ENCODE data around the gene RPL19. TPM values are rescaled to one million over a fixed set of nuclear protein-coding genes. Genes with fewer than 3 reads are reported as not detected.

The RPL19 gene
- total RNA-seq, 1 experiment from 2014 or later = 2,537 TPM

DNA sequence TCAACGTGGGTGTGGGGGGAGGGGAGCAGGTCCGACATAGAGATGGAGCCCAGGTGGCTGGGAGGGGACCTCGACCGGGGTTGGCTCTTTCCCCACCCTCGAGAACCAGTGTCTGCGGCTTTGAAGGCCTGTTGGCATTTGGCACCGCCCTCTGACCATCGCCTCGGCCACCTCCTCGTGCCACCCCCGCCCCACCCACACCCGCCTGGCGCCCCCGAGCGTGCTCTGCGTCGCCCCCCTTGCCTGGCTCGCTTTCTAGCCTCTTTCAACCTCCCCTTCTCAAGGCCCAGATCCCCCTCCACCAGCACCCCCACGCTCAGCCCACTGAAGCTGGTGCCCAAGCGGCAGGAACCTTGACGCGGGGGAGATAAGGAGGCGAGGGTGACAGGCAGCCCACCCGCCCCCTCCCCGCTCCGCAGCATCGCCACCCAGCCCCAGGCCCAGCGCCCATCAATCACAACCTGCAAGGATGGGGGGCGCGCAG, 3.2 kb upstream of the RPL19 start:
- peak; percentile 46 for DNase-seq (ENCODE audit: low read depth)

DNA sequence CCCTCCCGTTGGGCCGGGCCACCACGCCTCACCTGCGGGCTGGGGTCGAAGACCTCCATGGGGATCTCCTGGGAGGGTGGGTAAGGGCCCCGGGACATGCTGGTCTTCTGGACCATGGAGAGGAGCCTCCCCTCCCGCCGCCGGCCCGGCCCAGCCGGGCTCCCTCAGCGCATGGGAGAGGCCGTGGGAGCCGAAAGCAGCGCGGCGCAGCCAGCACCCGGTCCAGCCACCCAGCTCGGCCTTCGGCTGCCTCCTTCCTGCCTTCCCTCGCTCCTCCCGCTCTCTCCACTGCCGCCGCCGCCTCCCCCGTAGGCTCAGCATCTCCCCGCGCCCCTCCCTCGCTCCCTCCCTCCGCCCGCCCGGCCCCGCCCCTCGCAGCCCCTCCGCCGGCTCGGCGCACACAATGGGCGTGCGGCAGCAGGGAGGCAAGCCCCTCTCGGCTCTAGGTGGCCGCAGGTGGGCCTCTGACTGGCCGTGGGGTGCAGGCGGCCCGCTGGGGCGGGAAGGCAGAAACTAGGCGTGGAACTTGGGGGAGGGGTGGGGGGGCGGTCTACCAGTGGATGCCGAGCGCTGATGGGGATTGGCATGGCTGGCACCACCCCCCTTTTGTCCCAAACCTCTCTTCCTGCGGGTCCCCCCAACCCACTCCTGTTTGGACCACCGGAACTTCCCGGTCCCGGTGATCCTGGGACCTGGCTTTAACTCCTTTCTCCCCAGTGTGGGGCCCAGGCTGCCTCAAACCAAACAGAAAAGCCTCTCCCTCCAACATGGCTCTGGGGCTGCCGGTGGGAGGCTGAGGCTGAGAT, 2.5 kb upstream of the RPL19 start, which contains the start of gene CACNB1:
Gene CACNB1 (minus strand): TSS at position 290 of the 806 bp plus-strand sequence. CDS start 174 bp downstream, at position 116.
- peak; percentile 70 for DNase-seq (ENCODE audit: low read depth)

DNA sequence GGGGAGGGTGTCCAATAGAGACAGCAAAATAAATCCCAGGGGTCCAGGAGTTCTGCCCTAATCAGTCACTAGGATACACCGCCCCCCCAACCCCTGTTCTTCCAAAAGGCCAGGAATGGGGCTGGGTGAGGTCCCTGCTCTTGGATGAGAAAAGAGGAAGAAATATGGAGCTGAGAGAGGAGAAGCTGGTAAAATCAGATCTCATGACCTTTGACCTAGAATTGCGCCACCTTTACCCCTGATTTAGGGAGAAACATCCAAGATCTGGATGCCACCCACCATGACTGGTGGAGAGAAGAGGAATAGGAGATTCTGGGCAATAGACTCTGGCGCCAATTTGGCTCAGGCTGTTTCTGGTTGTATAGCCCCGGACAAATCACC, 1.9 kb upstream of the RPL19 start:
- no peak for DNase-seq (ENCODE audit: low read depth)

DNA sequence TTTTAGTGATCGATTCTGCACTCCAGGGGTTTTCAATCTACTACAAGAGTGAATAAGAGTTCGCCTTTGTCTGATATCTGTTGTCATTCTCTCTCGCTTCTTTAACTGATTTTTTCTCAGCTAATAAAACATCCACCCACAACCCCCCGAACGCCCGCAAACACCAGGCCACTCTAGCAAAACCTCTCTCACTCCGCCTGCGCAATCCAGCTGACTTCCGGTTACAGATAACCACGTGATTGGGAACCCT, 338 bp upstream of the RPL19 start:
- peak; percentile 87 for DNase-seq (ENCODE audit: low read depth)

DNA sequence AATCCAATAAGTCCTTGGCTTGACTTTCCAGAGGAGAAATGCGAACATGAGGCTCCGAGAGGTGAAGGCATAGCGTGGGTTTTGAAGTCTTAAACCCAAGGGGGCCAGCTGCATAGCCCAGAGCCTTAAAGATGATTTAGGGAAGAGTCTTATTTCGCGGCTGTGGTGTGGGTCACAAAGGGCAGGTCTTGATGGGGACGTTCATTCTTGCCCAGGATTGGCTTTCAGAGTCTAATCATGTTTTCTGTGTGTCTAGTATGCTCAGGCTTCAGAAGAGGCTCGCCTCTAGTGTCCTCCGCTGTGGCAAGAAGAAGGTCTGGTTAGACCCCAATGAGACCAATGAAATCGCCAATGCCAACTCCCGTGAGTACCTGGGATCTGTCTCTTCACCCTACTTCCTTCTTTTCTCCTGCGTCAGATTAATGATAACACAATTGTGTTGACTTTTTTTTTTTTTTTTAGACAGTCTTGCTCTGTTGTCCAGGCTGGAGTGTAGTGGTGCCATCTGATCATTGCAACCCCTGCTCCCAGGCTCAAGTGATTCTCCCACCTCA, 951 bp downstream of the RPL19 start:
- DNase-seq (ENCODE audit: low read depth) = no peak

DNA sequence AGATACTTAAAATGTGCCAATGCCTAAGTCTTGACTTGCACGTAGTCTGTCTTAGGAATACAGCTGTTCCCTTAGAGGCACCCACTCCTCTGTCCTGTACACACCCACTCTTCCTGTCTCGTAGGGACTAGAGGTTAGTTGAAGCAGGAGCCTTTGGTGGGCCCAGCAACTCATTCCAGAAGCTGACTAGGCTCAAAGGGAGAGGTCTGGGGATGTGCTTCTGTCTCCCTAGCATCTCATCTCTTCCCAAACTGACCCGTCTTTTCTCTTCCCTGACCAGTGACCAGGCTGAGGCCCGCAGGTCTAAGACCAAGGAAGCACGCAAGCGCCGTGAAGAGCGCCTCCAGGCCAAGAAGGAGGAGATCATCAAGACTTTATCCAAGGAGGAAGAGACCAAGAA, 4.2 kb downstream of the RPL19 start:
- DNase-seq (ENCODE audit: low read depth) = no peak

DNA sequence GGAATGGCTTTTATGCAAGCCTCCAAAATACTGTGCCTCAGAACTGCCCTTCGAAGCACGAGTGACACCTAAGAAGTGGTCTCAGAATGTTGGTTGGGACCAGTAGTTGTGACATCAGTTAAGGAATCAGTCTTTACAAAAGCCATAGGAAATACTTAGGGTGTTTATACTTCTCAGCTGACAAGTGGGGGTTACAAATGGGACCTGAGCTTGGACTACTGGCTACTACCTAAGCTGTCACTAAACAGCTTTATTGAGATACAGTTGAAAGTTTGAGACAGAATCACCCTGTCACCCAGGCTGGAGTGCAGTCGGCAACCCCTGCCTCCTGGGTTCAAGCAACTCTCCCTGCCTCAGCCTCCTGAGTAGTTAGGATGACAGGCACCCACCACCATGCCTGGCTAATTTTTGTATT, 5.0 kb downstream of the RPL19 start:
- no peak for DNase-seq (ENCODE audit: low read depth)

DNA sequence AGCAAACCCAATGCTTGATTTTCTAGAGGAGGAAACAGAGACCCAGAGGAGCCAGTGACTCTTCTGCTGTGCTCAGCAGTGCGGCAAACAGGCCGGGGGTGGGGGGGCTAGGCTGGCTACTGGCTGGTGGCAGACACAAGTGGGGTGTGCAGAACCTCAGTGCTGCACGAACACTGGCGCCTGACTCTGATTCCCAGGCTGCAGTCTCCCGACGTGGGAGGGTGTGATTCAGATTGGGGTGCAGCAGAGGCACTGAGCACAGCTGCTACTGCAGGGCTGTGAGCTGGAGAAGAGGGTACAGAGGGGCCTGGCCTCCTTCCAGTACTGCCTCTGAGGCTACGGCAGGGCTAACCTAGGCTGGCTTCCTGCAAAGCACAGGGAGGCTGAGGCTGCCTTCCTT, 8.1 kb downstream of the RPL19 start:
- no peak for DNase-seq (ENCODE audit: low read depth)

DNA sequence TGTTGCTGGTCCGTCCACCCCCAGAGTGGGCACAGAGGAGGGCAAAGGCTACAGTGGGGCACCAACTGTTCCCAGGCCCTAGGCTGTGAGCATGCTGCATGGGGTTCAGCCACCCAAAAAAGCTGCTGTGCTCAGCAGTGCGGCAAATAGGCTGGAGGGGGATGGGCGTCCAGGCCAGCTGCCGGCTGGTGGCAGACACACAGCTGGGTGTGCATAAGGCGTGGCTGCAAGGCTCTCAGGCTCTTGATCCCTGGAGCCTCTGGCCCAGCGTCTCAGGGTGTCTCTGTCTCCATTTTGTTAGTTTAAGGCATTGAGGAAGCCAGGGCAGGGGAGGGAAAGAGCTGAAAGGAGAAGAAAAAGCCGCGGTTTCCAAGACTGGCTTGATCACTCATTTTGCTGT, 8.8 kb downstream of the RPL19 start:
- DNase-seq (ENCODE audit: low read depth) = no peak

DNA sequence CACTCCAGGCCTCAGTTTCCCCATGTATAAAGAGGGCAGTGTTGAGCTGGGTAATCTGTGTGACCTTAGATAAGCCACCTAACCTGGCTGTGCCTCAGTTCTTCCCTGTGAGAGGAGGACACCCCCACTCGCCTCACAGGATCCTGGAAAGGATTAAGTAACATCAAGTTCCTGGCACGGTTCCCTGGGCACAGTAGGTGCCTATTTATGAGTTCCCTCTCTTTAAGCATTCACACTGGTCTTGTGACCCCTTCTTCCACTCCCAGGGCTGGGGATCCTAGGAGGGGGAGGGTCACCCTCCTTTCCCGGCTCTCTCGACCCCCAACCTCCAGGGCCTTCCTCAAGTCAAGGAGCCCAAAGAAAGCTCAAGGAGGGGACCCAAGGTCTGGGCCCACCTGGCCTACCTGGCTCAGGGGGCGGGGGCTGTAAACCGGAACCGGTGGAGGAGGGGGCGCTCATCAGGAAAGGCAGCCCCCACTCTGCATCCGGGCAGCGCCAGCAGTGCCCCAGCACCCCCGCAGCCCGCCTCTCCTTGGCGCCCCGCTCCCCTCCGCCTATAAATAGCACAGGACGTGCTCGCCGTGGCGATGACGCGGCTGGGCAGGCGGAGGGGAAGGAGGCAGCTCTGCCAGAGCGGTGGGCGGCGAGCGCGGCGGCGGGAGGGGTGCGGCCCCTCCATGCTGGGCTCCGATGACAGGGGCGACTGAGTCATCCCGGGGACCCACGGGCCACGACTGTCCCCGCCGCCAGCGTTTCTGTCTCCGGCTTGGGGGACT, 9.4 kb downstream of the RPL19 start:
- DNase-seq (ENCODE audit: low read depth) = no peak

DNA sequence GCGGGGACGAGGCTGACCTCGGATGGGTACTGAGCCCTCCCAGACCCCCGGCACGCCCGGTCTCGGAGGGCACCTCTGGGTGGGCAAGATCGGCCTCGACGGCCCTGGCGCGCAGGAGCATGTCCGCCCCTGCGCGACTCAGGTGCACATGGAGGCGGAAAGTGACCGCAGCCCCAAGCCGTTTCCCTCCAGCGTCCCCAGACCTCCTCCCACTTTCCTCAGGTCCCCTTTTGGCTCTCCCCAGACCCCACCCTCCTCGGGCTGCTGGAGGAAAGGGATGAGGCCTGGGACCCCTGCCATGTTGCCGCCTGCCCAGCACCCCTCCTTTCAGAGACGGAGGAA, 10.0 kb downstream of the RPL19 start:
- DNase-seq (ENCODE audit: low read depth) = no peak

DNA sequence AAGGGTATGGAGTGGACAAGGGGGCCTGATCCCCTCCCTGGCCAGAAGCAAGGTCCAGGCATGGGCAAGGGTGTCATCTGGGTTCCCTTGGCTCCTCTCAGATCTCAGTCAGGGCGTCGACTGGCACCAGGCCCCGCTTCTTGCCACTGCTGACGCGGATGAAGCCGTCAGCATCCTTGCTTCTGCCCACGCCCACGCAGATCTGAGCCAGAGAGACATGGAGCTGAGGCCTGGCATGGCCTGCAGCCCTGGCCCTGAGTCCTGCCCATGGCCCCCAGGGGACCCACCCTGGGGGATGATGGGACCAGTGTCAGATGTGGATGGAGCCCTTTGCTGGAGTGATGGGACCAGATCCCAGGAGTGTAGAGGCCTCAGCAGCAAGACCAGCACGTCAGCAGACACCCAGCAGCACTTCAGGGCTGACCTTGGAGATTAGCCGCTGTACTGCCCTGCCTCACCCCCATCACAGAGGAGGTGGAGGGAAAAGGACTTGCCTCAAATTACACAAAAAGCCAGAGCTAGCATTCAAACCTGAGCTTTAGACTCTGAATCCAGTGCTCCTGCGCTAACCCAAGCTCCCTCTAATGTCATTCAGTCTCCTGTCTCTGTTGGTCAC, 12.2 kb downstream of the RPL19 start:
- DNase-seq (ENCODE audit: low read depth) = no peak

DNA sequence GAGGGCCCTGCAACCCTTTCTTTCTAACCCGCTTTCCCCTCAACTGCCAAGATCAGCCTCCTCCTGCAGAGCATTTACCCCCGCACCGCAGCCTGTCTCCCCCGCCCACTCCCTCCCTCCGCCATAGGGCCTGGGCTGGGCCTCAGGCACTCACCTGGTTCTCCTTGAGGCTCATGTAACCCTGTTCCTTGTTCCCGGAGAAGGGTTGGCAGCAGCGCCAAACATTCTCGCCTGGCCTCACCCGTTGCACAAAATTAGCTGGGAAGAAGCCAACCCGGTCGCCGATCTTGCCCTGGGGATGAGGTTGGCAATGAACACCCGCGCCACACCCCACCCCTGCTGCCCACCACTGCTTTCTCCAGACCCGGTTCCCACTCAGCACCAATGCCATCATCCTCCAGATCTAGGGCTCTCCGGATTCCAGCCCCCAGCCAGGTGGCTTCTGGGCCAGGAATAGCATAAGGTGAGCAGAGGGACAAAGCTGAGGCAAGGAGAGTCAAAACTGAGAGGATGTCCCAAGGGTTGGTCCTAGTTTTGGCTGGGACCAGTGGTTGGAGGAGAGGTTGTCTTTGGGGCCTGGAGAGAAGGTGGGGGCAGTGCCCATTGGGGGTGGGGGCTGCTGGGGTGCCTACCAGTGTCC, 12.9 kb downstream of the RPL19 start:
- DNase-seq (ENCODE audit: low read depth) = no peak

DNA sequence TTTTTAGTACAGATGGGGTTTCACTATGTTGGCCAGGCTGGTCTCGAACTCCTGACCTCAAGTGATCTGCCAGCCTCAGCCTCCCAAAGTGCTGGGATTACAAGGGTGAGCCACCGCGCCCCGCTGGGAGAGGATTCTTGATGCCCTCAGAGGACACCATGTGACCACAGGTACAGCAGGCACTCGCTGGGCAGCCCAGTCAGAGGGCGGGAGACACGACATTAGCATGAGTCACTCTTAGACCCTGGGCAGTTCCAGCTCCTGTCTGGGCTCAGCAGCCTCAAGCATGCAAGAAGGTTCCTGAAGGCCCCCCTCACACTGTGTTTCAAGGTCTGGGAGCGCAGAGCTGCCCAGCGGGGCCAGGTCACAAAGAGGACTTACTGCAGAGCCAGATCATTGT, 13.8 kb downstream of the RPL19 start:
- peak; percentile 82 for DNase-seq (ENCODE audit: low read depth)

DNA sequence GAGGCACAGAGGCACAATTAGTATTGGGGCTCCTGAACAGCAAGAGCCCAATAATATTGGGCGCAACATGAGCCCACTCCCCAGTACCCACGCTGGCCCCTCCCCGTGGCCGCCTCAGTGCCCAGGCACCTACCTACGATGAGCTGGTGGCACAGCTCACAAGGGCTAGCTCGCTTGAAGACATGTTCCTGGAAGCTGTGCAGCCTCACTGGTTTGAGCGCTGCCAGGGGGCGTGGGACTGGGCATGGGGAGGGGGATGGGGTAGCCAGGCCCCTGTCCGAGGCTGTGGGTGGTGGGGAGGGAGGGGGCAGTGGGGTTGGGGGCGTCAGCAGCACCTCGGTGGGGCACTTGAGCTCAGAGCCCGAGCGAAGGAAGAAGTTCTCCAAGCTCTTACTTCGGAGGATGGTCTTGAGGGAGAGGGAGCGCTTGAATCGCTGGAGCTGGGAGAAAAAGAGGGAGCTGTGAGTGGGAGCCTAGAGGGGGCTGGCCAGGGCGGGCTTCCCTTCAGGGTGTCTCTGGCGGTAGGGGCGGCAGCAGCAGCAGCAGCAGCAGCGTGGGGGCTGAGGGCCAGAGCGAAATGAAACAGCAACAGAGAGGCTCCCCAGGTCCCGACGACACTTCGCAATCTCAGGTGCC, 17.8 kb downstream of the RPL19 start:
- DNase-seq (ENCODE audit: low read depth) = no peak

DNA sequence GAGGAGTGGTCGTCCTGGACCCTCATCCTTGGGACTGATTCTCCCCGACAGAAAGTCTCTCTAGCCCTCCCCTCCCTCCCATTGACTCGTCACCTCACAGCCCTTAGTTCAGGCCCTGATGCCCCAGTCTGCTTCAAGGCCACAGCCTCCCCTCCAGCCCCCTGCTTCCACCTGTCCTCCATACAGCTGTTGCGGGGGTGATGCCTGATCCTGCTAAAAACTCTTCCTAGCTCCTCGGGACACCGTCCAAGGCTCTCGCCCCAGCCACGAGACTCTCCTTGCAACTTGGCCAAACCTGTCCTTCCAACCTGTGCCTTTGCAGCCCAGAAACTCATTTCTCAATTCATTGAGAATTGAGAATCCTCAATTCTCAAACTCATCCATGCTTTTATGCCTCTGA, 18.8 kb downstream of the RPL19 start:
- no peak for DNase-seq (ENCODE audit: low read depth)

DNA sequence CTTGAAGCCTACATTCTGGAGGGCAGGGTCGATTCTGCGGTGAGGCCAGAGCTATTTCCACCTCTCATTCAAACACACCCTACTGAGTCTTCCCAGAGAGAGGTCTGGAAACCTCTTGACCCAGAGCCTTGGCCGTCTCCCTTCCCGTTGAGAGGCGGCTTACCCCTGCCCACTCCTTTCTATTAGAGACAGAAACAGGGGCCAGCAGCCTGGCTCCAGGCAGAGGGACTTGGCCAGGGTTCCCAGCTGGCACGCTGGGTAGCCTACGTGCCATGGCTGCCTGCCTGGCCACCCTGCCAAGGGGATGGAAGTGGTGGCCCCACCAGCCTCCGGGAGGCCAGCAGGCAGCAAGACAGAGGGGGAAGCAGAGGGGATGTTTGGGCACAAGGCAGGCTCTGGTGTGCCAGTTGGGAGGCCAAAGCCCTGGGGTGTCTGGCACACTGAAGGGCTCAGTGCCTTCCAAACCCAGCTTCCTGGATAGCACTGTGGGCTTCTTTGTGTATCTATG, 19.6 kb downstream of the RPL19 start:
- no peak for DNase-seq (ENCODE audit: low read depth)

DNA sequence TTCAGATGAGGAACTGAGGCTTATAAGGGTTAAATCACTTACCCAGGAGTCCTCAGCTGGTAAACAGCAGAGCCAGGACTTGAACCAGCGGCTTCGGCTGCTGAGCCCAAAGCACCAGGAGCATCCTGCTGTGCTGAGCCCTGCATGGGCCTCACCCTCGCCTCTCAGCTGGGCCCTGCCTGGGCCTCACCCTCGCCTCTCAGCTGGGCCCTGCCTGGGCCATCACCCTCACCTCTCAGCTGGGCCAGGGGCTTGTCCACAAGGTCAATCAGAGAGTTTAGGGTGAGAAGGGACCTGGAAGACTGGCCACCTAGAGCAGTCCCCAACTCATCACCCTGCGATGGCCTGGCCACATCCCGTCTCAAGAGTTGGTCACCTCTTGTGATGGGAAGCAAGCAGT, 21.5 kb downstream of the RPL19 start:
- no peak for DNase-seq (ENCODE audit: low read depth)

DNA sequence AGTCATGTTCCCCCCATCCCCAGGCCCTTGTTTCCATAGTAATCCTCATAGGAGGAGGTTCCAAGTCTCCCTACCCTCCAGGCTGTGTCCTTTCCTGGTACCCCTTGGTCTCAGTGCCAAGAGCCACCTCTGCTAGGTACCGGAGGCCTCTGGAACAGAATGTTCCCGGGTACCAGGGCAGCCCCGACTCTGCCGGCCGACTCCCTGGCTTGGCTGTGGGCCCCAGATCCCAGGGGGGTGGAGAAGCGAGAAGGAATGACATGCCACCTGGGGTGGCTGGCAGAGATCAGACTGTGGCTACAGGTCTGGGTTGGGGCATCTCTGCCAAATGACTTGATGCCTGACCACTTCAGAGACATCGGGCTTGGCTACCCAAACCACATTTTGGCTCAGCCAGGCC, 22.1 kb downstream of the RPL19 start:
- no peak for DNase-seq (ENCODE audit: low read depth)

DNA sequence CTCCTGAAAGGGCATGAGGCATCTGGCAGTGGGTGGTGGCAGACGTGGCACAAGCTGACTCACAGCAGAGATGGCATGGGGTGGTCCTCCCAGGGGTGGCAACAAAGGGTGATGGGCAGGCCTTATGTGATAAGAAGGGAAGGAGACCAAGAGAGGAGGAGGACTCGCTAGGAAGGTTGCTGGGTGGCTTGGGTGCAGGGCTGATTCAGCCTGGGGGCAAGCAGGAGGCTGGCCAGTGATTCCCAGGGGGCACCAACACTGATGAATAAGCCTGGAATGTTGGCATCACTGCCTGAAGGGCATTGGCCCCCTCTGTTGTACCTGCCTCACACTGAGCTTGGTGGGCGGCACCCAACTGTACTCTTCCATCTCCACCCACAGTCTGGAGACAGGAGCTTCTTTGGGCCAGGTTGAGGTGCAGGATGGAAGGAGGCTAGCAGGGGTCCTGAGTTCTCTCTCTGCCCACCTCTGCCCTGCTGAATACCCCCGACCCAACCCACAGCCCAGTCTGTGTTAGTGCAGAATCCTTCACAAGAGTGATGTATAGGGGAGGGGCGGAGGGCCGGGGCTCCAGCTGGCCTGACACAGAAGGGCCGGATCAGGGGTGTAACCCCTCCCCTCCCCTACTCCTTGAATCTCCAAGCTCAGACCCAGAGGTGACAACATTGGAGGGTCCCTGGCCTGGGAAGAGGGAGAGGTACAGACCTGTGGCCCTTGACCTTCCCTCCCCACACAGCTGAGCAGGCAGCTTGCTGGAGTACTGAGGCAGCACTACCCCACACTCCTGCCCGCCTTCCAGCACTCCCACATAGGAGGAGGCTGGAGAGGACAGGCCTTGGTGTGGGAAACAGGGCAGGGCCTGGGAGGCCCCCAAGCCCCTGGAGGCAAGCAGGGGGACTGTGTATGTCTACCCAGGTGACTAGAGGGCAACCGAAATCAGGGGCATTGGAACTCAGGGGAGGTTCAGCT, 23.1 kb downstream of the RPL19 start:
- no peak for DNase-seq (ENCODE audit: low read depth)
